ENCODE results near the gene TLX1.

- TF ChIP-seq EZH2 (IDR thresholded peaks at IDR 0.05; ENCODE audit: low read depth) (no peak), CTCF (conservative IDR thresholded peaks at IDR 0.05) (no peak)
These were observed 36.8 kb upstream of the TLX1 start for GRCh38 chr10:101094121-101094879.
